GM12801 (cell line): Measurements from ENCODE around the gene DZIP1.

Source experiments
- TF ChIP-seq, protein P1 (sequence below): IDR thresholded peaks from one replicate; pipeline ENCODE4 v1.5.1; 2011; ENCODE audit warnings: control low read depth; ENCODE audit not compliant: insufficient read length; ENCODE audit errors: extremely low read depth

Gene DZIP1

DNA sequence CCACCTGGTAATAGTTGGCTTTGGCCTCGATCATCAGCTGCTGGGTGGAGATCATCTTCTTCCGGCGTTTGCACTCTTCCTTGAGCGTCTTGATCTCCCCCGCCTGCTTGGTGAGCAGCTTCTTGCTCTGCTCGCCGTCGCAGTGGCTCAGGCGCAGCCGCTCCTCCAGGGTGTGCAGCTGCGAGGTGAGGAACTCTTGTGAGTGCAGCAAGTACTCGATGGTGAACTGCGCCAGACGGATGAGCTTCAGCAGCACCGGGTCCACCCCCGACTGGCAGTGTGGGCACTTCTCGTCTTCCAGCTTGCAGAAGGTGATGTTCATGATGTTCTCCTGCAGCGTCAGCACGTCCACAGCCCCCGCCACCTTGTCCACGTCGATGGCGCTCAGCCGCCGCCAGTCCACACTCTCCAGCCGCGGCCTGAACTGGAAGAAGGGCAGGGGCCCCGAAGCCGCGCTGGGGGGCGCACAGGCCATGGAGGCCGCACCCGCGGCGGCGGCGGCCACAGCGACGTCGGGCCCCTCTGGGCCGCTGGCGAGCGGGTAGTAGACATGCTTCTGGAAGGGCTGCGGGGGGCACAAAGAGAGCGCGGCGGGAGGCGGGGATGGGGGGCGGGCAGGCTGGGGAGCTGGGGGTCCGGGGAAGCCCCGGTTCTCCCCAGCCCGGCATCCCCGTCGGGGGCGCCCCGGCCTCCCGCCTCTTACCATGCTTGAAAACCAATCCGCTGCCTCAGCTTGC lies 3.0 kb downstream of the DZIP1 start:
- TF ChIP-seq, protein P1, sequence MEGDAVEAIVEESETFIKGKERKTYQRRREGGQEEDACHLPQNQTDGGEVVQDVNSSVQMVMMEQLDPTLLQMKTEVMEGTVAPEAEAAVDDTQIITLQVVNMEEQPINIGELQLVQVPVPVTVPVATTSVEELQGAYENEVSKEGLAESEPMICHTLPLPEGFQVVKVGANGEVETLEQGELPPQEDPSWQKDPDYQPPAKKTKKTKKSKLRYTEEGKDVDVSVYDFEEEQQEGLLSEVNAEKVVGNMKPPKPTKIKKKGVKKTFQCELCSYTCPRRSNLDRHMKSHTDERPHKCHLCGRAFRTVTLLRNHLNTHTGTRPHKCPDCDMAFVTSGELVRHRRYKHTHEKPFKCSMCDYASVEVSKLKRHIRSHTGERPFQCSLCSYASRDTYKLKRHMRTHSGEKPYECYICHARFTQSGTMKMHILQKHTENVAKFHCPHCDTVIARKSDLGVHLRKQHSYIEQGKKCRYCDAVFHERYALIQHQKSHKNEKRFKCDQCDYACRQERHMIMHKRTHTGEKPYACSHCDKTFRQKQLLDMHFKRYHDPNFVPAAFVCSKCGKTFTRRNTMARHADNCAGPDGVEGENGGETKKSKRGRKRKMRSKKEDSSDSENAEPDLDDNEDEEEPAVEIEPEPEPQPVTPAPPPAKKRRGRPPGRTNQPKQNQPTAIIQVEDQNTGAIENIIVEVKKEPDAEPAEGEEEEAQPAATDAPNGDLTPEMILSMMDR, result no peak

DNA sequence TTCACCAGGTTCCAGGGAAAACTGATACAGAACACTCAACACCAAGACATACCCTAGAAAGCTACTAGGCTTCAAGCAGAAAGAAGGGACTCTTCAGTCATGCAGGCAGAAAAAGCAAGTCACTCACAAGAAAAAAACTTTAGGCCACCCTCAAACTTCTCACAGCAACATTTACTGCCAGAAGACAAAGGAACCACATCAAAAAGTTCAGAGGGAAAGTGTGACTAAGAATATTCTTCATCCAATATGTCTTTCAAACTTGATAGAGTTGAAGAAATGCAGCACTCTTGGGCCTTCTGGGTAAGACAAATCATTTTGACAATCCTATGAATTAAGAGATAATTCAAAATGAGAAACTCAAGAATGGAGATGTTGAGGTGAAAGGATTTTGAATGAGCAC lies 7.7 kb downstream of the DZIP1 start:
- TF ChIP-seq, protein P1, result no peak

DNA sequence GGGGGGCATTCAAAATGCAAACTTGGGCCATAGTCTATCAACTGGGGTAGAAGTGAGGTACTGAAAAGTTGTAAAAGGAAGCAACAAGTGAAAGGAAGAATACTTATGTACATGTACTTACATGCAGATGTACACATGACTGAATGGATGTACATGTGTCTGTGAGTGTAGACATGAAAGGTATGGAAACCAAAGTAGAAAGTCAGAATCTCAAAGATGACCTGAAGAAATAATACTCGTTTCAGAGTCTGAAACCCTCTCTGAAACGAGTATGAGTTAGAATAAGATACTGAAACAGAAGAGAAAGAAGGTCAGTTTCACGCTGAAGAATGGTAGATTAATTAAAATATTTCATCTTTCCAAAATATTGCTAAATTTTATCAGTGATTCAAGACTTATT lies 13.9 kb downstream of the DZIP1 start:
- TF ChIP-seq, protein P1, result no peak

DNA sequence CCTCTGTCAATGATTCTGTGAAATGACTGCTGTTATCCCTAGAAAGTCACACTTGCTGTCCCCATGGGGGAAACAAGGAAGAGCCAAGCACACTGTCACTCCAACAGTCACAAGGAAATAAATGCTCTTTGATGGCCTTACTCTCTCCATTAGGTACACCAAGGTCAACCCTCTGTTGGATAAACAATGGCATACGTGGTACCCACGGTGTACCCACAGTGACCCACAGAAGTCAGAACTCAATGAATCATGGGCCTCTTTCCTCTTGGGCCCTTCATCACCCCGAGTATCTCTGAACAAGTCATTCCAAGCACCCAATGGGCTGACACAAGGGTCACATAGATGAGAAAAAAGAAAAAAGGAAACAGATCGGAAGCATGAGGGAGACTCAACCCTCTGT lies 15.4 kb downstream of the DZIP1 start:
- TF ChIP-seq, protein P1, result no peak

DNA sequence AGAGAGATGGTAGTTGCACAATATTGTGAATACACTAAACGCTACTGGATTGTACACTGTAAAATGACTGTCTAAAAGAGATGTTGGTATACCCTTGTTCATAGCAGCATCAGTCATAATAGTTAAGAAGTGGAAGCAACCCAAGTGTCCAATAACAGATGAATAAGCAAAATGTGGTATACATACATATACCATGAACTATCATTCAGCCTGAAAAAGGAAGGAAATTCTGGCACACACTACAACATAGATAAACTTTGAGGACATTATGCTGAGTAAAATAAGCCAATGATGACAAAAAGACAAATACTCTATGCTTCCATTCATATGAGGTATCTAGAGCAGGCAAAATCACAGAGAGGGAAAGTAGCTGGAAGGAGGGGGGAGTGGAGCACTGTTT lies 16.0 kb downstream of the DZIP1 start:
- TF ChIP-seq, protein P1, result no peak

DNA sequence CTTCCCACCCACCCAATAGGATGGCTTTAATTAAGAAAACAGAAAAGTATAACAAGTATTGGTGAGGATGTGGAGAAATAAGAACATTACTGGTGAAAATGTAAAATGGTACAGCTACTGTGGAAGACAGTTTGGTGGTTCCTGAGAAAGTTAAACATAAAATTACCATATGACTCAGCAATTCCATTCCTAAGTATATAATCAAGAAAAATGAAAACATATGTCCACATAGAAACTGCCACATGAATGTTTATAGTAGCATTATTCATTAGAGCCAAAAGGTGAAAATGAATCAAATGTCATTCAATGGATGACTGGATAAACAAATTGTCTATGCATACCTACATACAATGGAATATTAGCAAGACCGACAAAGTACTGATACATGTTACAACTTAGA lies 16.9 kb downstream of the DZIP1 start:
- TF ChIP-seq, protein P1, result no peak

DNA sequence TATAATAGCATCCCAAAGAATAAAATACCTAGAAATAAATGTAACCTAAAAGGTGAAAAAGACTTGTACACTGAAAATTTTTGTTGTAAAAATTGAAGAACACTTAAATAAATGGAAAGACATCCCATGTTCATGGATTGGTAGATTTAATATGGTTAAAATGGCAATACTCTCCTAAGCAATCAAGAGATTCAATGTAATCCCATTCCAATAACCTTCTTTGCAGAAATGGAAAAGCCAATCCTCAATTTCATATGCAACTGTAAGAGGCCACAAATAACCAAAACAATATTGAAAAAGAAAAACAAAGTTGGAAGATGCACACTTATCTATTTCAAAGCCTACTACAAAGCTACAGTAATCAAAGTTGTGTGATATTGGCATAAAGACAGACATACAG lies 17.7 kb downstream of the DZIP1 start:
- TF ChIP-seq, protein P1, result no peak
